Glutamatergic neuron (in vitro differentiated cells): ENCODE measurements around the gene UBE2E2. TPM values are rescaled to one million over a fixed set of nuclear protein-coding genes. Genes with fewer than 3 reads are reported as not detected.

ENCODE experiments used
- DNase-seq: peaks from one replicate; pipeline ENCODE4 v3.0.0; 2022
- H3K27ac Mint-ChIP-seq: one replicate; pipeline ENCODE4 v1.8.0; 2020; ENCODE audit warnings: mild to moderate bottlenecking, mixed read lengths, inconsistent platforms; ENCODE audit not compliant: unreplicated experiment
- H3K27me3 Mint-ChIP-seq: one replicate; pipeline ENCODE4 v1.8.0; 2020; ENCODE audit warnings: mild to moderate bottlenecking, moderate library complexity, mixed read lengths, inconsistent platforms; ENCODE audit not compliant: unreplicated experiment
- H3K36me3 Mint-ChIP-seq: one replicate; pipeline ENCODE4 v1.8.0; 2020; ENCODE audit warnings: mild to moderate bottlenecking, mixed read lengths, inconsistent platforms; ENCODE audit not compliant: unreplicated experiment
- H3K4me1 Mint-ChIP-seq: one replicate; pipeline ENCODE4 v1.8.0; 2020; ENCODE audit warnings: mild to moderate bottlenecking, low read depth, mixed read lengths, inconsistent platforms; ENCODE audit not compliant: unreplicated experiment
- H3K4me3 Mint-ChIP-seq: one replicate; pipeline ENCODE4 v1.8.0; 2020; ENCODE audit warnings: mild to moderate bottlenecking, mixed read lengths, inconsistent platforms; ENCODE audit not compliant: unreplicated experiment
- H3K9me3 Mint-ChIP-seq: one replicate; pipeline ENCODE4 v1.8.0; 2020; ENCODE audit warnings: mild to moderate bottlenecking, moderate library complexity, mixed read lengths, inconsistent platforms; ENCODE audit not compliant: unreplicated experiment
- CTCF ChIP-seq: fragments of 200-600 bp; sonication (generic); IDR thresholded peaks from one replicate; pipeline ENCODE4 v1.5.0; 2021; ENCODE audit not compliant: partially characterized antibody, unreplicated experiment
- total RNA-seq: library from RNA; stranded (reverse); fragmentation: NEBNext Ultra II Directional; extraction: Animal tissue kit (Norgen Biotek cat#: 25700); gene quantifications from one replicate; pipeline ENCODE4 v1.2.1, GENCODE V29; 2021; ENCODE audit not compliant: unreplicated experiment

UBE2E2 gene
- total RNA-seq, 1 donor from 2014 or later = 40.6 TPM

GRCh38 chr3:23275061-23275460, 71.9 kb downstream of the UBE2E2 start:
- no peak overlapping the region for H3K27ac Mint-ChIP-seq
- no peak overlapping the region for H3K4me3 Mint-ChIP-seq
- no peaks in the 10 kb centered on the region for H3K4me1 Mint-ChIP-seq
- DNase-seq = no peak
- no peak for TF ChIP-seq CTCF
- H3K36me3 Mint-ChIP-seq = no peaks in the 10 kb centered on the region
- H3K27me3 Mint-ChIP-seq = no peaks in the 10 kb centered on the region
- H3K9me3 Mint-ChIP-seq = no peaks in the 10 kb centered on the region

- no peaks in the 10 kb centered on the region for H3K36me3 Mint-ChIP-seq
- H3K27me3 Mint-ChIP-seq = no peaks in the 10 kb centered on the region
- no peak overlapping the region for H3K4me3 Mint-ChIP-seq
- no peak for TF ChIP-seq CTCF
- no peaks in the 10 kb centered on the region for H3K4me1 Mint-ChIP-seq
- H3K27ac Mint-ChIP-seq = no peak overlapping the region
- no peak for DNase-seq
- no peaks in the 10 kb centered on the region for H3K9me3 Mint-ChIP-seq
These were observed 72.7 kb downstream of the UBE2E2 start for GRCh38 chr3:23275814-23276213.

GRCh38 chr3:23276913-23277658, 74.0 kb downstream of the UBE2E2 start:
- Mint-ChIP-seq H3K27ac (no peak overlapping the region), H3K36me3 (no peaks in the 10 kb centered on the region), H3K4me3 (no peak overlapping the region), H3K9me3 (no peaks in the 10 kb centered on the region), H3K4me1 (no peaks in the 10 kb centered on the region), H3K27me3 (no peaks in the 10 kb centered on the region)
- no peak for TF ChIP-seq CTCF
- DNase-seq = no peak

GRCh38 chr3:23277688-23278087, 74.6 kb downstream of the UBE2E2 start:
- H3K9me3 Mint-ChIP-seq = no peaks in the 10 kb centered on the region
- H3K36me3 Mint-ChIP-seq = no peaks in the 10 kb centered on the region
- no peak for DNase-seq
- H3K4me1 Mint-ChIP-seq = no peaks in the 10 kb centered on the region
- no peak for TF ChIP-seq CTCF
- no peak overlapping the region for H3K4me3 Mint-ChIP-seq
- no peaks in the 10 kb centered on the region for H3K27me3 Mint-ChIP-seq
- no peak overlapping the region for H3K27ac Mint-ChIP-seq

GRCh38 chr3:23283625-23284024, 80.5 kb downstream of the UBE2E2 start:
- H3K27me3 Mint-ChIP-seq = no peaks in the 10 kb centered on the region
- H3K36me3 Mint-ChIP-seq = peaks cover 13% of the 10 kb centered on the region
- DNase-seq = no peak
- no peaks in the 10 kb centered on the region for H3K4me1 Mint-ChIP-seq
- H3K4me3 Mint-ChIP-seq = no peak overlapping the region
- H3K9me3 Mint-ChIP-seq = peaks cover 6% of the 10 kb centered on the region
- no peak overlapping the region for H3K27ac Mint-ChIP-seq
- TF ChIP-seq CTCF = no peak
